Upper lobe of left lung (tissue), 4 donors: ENCODE data around the gene NOSTRIN.

ENCODE experiments used
- CTCF ChIP-seq, 6 experiments: fragments of 450-650 bp in 4 of 6; fragments of 200-600 bp in 2 of 6; sonication (generic) in 2 of 6; IDR thresholded peaks; one replicate each; pipeline ENCODE4 v1.5.1; 2016 to 2019; ENCODE audit warnings: antibody characterized with exemption in 6 of 6
- EP300 ChIP-seq, 4 donors: sonication (generic); formaldehyde crosslinking; IDR thresholded peaks; one replicate each; pipeline ENCODE4 v1.5.1; 2017; ENCODE audit warnings: antibody characterized with exemption in 4 of 4, control low read depth in 2 of 4
- POLR2A ChIP-seq, 4 donors: fragments of 450-650 bp; IDR thresholded peaks; one replicate each; pipeline ENCODE4 v1.5.1; 2016 to 2017; ENCODE audit warnings: antibody characterized with exemption in 4 of 4, mild to moderate bottlenecking in 2 of 4
- POLR2AphosphoS5 ChIP-seq, 2 donors: sonication (generic); formaldehyde crosslinking; IDR thresholded peaks; one replicate each; pipeline ENCODE4 v1.5.1; 2017; ENCODE audit warnings: antibody characterized with exemption in 2 of 2

DNA sequence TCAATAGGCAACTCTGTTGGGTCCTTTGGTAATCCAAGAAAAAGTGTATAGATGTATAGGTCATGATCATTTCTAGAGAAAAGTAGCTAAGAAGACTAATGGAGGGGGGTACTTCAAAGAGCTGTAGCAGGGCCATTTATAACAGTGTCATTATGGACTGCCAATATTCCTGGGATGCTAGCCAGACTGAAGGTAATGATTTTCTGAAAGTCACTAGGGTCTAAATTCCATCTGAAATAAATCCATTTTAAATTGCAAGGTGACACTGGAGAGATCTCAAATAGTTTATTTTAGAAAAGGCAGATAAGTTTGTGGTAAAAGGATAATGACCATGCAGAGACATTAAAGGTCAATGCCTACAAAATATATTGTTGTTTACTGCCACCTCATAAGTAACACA is 92.3 kb downstream of the NOSTRIN start:
- TF ChIP-seq EP300 (IDR thresholded peaks at IDR 0.05) = no peak
- no peak for TF ChIP-seq CTCF (IDR thresholded peaks at IDR 0.05)
- TF ChIP-seq POLR2A (IDR thresholded peaks at IDR 0.05) = no peak
- TF ChIP-seq POLR2AphosphoS5 (IDR thresholded peaks at IDR 0.05) = no peak
